Measurements from ENCODE around the gene OR10T2. TPM values are rescaled to one million over a fixed set of nuclear protein-coding genes. Genes with fewer than 3 reads are reported as not detected.
"Not testable (repeated sequence)": the region's sequence is repeated elsewhere in the genome, so short reads cannot be mapped to it uniquely, and the experiment has no call there.

The OR10T2 gene
- total and polyA plus RNA-seq, 2 experiments from 2014 or later = not detected

DNA sequence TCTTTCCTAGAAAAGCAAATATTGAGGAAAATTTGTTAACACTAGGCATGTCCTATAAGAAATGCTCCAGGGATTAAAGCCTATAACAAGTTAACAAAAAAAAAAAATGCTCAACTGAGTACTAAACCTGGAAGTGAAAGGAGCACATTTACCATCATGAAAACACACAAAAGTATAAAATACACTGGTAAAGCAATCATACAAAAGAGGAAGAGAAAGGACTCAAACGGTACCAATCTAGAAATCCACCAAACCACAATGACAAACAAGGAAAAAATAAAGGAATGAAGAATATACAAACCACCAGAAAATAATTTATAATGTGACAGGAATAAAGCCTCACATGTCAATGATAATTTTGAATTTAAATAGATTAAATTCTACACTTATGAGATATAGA is 24.4 kb downstream of the OR10T2 start:
- no peak overlapping the region for H3K4me3 ChIP-seq
- no peaks in the 10 kb centered on the region for H3K9me3 ChIP-seq (ENCODE audit: low read depth)
- DNase-seq (ENCODE audit: low spot score) = no peak
- no peaks in the 10 kb centered on the region for H3K27me3 ChIP-seq
- H3K36me3 ChIP-seq (replicated peaks; ENCODE audit: insufficient read depth, low read depth) = no peaks in the 10 kb centered on the region
- no peaks in the 10 kb centered on the region for H3K79me2 ChIP-seq
- no peak overlapping the region for H2AFZ ChIP-seq
- no peaks in the 10 kb centered on the region for H3K4me1 ChIP-seq (ENCODE audit: insufficient read depth)
- WGBS (ENCODE audit: low lambda C conversion rate, missing lambda C conversion rate) = 88% methylated on average over 1 of the region's 1 CpG
- H3K9me2 ChIP-seq (replicated peaks; ENCODE audit: insufficient read depth) = no peaks in the 10 kb centered on the region
- H3K4me2 ChIP-seq = no peak overlapping the region
- TF ChIP-seq EZH2phosphoT487 (IDR thresholded peaks at IDR 0.05; ENCODE audit: low read depth, severe bottlenecking, unreplicated experiment) (no peak), EZH2 (IDR thresholded peaks at IDR 0.05; ENCODE audit: borderline replicate concordance) (no peak)
- TF ChIP-seq, protein P1, sequence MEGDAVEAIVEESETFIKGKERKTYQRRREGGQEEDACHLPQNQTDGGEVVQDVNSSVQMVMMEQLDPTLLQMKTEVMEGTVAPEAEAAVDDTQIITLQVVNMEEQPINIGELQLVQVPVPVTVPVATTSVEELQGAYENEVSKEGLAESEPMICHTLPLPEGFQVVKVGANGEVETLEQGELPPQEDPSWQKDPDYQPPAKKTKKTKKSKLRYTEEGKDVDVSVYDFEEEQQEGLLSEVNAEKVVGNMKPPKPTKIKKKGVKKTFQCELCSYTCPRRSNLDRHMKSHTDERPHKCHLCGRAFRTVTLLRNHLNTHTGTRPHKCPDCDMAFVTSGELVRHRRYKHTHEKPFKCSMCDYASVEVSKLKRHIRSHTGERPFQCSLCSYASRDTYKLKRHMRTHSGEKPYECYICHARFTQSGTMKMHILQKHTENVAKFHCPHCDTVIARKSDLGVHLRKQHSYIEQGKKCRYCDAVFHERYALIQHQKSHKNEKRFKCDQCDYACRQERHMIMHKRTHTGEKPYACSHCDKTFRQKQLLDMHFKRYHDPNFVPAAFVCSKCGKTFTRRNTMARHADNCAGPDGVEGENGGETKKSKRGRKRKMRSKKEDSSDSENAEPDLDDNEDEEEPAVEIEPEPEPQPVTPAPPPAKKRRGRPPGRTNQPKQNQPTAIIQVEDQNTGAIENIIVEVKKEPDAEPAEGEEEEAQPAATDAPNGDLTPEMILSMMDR (IDR thresholded peaks at IDR 0.05; ENCODE audit: poor library complexity) = no peak
- no peak overlapping the region for H3K27ac ChIP-seq
- H4K20me1 ChIP-seq (ENCODE audit: insufficient read depth, poor library complexity, severe bottlenecking) = no peaks in the 10 kb centered on the region

DNA sequence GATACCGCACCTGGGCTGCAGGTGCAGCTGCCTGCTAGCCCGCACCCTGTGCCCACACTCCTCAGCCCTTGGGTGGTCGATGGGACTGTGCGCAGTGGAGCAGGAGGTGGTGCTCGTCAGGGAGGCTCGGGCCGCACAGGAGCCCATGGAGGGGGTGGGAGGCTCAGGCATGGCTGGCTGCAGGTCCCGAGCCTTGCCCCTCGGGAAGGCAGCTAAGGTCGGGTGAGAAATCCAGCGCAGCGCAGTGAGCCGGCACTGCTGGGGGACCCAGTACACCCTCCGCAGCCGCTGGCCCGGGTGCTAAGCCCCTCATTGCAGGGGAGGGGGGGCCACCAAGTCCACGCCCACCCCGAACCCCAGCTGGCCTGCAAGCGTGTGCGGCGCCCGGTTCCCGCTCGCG is 25.2 kb downstream of the OR10T2 start:
- H3K27ac ChIP-seq; H3K9me2 ChIP-seq (replicated peaks; ENCODE audit: insufficient read depth); H3K36me3 ChIP-seq (replicated peaks; ENCODE audit: insufficient read depth, low read depth); H2AFZ ChIP-seq; H3K9me3 ChIP-seq (ENCODE audit: low read depth); DNase-seq (ENCODE audit: low spot score); H3K4me1 ChIP-seq (ENCODE audit: insufficient read depth); H3K4me3 ChIP-seq; H3K4me2 ChIP-seq; H4K20me1 ChIP-seq (ENCODE audit: insufficient read depth, poor library complexity, severe bottlenecking); H3K27me3 ChIP-seq; H3K79me2 ChIP-seq: not testable (repeated sequence)
- 94% methylated on average over 22 of the region's 25 CpGs for WGBS (ENCODE audit: low lambda C conversion rate, missing lambda C conversion rate)

DNA sequence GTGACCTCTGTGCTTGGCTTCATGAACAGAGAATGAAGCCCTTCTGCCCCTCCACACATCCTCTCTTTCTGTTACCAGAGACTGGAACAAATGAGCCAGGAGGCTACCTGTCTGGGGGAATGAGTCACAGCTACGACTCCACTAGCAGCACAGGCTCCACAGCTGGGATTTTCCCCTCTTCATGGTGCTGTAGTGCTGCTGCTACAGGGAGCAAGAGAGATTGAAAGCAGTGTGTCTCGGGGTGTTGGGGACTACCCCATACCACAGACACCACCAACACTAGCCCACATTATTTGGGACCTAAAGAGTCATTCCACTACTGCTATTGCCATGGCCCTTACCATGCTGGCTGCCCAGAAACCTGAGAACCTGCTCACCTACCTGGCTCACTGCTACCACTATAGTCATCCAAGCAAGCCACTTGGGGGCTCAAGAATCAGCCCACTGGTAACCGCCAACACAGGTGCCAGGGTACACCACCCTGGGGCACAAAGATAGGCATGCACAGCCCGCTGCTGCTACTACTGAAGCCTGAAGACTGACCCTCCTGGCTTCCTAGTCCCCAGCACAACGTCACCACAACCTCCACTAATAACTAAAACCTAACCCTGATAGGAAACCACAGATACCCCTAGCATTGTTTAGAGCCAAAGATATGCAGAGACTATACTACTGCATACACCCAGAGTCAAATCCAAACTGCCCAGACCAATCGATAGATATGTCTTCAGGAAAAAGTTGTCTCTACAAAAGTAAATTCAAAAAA is 27.9 kb downstream of the OR10T2 start:
- Histone ChIP-seq H3K9me2 (replicated peaks; ENCODE audit: insufficient read depth) (no peaks in the 10 kb centered on the region), H3K9me3 (ENCODE audit: low read depth) (no peaks in the 10 kb centered on the region), H3K36me3 (replicated peaks; ENCODE audit: insufficient read depth, low read depth) (no peaks in the 10 kb centered on the region), H2AFZ (no peak overlapping the region), H3K79me2 (no peaks in the 10 kb centered on the region), H3K4me2 (no peak overlapping the region), H3K27ac (no peak overlapping the region), H4K20me1 (ENCODE audit: insufficient read depth, poor library complexity, severe bottlenecking) (no peaks in the 10 kb centered on the region), H3K4me1 (ENCODE audit: insufficient read depth) (no peaks in the 10 kb centered on the region), H3K4me3 (no peak overlapping the region), H3K27me3 (no peaks in the 10 kb centered on the region)
- 76% methylated on average over 6 of the region's 6 CpGs for WGBS (ENCODE audit: low lambda C conversion rate, missing lambda C conversion rate)
- no peak for DNase-seq (ENCODE audit: low spot score)
- no peak for TF ChIP-seq EZH2 (IDR thresholded peaks at IDR 0.05; ENCODE audit: borderline replicate concordance)
- TF ChIP-seq, protein P1 (IDR thresholded peaks at IDR 0.05; ENCODE audit: poor library complexity) = no peak
- no peak for TF ChIP-seq EZH2phosphoT487 (IDR thresholded peaks at IDR 0.05; ENCODE audit: low read depth, severe bottlenecking, unreplicated experiment)

DNA sequence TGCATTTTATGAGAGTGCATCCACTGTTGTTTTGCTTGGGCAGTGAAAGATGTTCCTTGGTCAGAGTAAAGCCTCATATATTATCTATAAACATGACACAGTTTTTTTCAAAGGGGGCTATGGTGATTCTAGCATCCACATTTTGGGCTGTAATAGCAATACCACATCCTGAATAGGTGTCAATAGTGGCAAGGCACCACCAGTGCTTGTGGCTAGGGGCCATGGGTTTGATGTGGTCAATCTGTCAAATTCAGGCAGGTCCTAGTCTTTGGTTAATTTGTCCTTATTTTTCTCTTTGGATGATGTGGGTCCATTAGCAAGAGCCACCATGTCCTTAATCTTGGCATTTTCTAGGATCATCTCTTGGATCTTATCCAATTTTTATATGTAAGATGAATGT is 32.5 kb downstream of the OR10T2 start:
- Histone ChIP-seq H3K36me3 (replicated peaks; ENCODE audit: insufficient read depth, low read depth) (no peaks in the 10 kb centered on the region), H3K9me3 (ENCODE audit: low read depth) (no peaks in the 10 kb centered on the region), H3K9me2 (replicated peaks; ENCODE audit: insufficient read depth) (no peaks in the 10 kb centered on the region), H3K4me3 (no peak overlapping the region), H3K79me2 (no peaks in the 10 kb centered on the region), H3K27ac (no peak overlapping the region), H3K27me3 (no peaks in the 10 kb centered on the region), H4K20me1 (ENCODE audit: insufficient read depth, poor library complexity, severe bottlenecking) (no peaks in the 10 kb centered on the region), H3K4me1 (ENCODE audit: insufficient read depth) (no peaks in the 10 kb centered on the region), H2AFZ (no peak overlapping the region), H3K4me2 (no peak overlapping the region)
- no peak for DNase-seq (ENCODE audit: low spot score)
- no peak for TF ChIP-seq EZH2phosphoT487 (IDR thresholded peaks at IDR 0.05; ENCODE audit: low read depth, severe bottlenecking, unreplicated experiment)
- TF ChIP-seq EZH2 (IDR thresholded peaks at IDR 0.05; ENCODE audit: borderline replicate concordance) = no peak
- TF ChIP-seq, protein P1 (IDR thresholded peaks at IDR 0.05; ENCODE audit: poor library complexity) = no peak

Measured in hepatocyte (in vitro differentiated cells).